HEK293 (cell line): Measurements from ENCODE around the gene AMPD3.
A peak's percentile ranks its signal among the peaks of the same experiment; 100 is the strongest.

ENCODE experiments used
- CTCF ChIA-PET: fragments of 350-600 bp; formaldehyde crosslinking; extraction: SDS; loops from one replicate; lab custom pipeline; 2021; ENCODE audit warnings: antibody characterized with exemption; lab: Yijun Ruan, JAX
- POLR2A ChIA-PET: fragments of 300-600 bp; formaldehyde crosslinking; extraction: SDS; loops from one replicate; lab custom pipeline; 2020; ENCODE audit warnings: antibody characterized with exemption, inconsistent platforms; lab: Yijun Ruan, JAX
- H3K27ac ChIP-seq: fragments of 200-500 bp; sonication (Bioruptor generic); 2 replicates; pipeline ENCODE4 v1.5.1; 2014; ENCODE audit warnings: low read depth, low read length, control low read depth, inconsistent platforms; ENCODE audit errors: extremely low read depth
- H3K36me3 ChIP-seq, 2 experiments: fragments of 200-500 bp in 1 of 2; sonication (Bioruptor generic) in 1 of 2; 1 replicate in 1 of 2; 2 replicates in 1 of 2; pipeline ENCODE4 v1.5.1; 2014 to 2017; ENCODE audit warnings: inconsistent platforms in 2 of 2, low read length in 2 of 2; ENCODE audit not compliant: control insufficient read depth in 2 of 2, insufficient read depth in 1 of 2
- H3K4me1 ChIP-seq: fragments of 200-500 bp; sonication (Bioruptor generic); 2 replicates; pipeline ENCODE4 v1.5.1; 2014; ENCODE audit warnings: mild to moderate bottlenecking, low read length, inconsistent platforms; ENCODE audit not compliant: control insufficient read depth, insufficient read depth
- H3K4me3 ChIP-seq: 2 replicates; pipeline ENCODE4 v1.5.1; 2011; ENCODE audit warnings: low read depth, mild to moderate bottlenecking, control low read depth, low read length, moderate library complexity
- H3K9me3 ChIP-seq: fragments of 200-500 bp; sonication (Bioruptor generic); 2 replicates; pipeline ENCODE4 v1.5.1; 2014; ENCODE audit warnings: low read depth, low read length, inconsistent platforms; ENCODE audit not compliant: control insufficient read depth, insufficient read depth
- BCL11B ChIP-seq: fragments of 450-650 bp; formaldehyde crosslinking; IDR thresholded peaks from 2 replicates; pipeline ENCODE4 v1.5.1; 2016; ENCODE audit warnings: low read depth, missing biosample characterization, missing genetic modification characterization
- HOXA7 ChIP-seq: sonication (generic); formaldehyde crosslinking; IDR thresholded peaks from 2 replicates; pipeline ENCODE4 v1.8.1; 2022; ENCODE audit warnings: missing genetic modification reagents, borderline replicate concordance
- MYNN ChIP-seq: fragments of 450-650 bp; formaldehyde crosslinking; IDR thresholded peaks from 2 replicates; pipeline ENCODE4 v1.5.1; 2016; ENCODE audit warnings: missing biosample characterization, missing genetic modification characterization, borderline replicate concordance
- PRDM4 ChIP-seq: fragments of 450-650 bp; formaldehyde crosslinking; IDR thresholded peaks from 2 replicates; pipeline ENCODE4 v1.5.1; 2017; ENCODE audit warnings: missing biosample characterization, missing genetic modification characterization
- SALL2 ChIP-seq: fragments of 450-650 bp; formaldehyde crosslinking; IDR thresholded peaks from 2 replicates; pipeline ENCODE4 v1.5.0; 2017; ENCODE audit warnings: missing biosample characterization, mild to moderate bottlenecking, missing genetic modification characterization, borderline replicate concordance
- ZBTB7A ChIP-seq: fragments of 450-650 bp; formaldehyde crosslinking; IDR thresholded peaks from 2 replicates; pipeline ENCODE4 v1.5.1; 2016; ENCODE audit warnings: low read depth, missing biosample characterization, missing genetic modification characterization
- ZEB2 ChIP-seq: fragments of 450-650 bp; formaldehyde crosslinking; IDR thresholded peaks from 2 replicates; pipeline ENCODE4 v1.5.1; 2016; ENCODE audit warnings: missing biosample characterization, missing genetic modification characterization
- ZNF133 ChIP-seq: fragments of 450-650 bp; formaldehyde crosslinking; IDR thresholded peaks from 2 replicates; pipeline ENCODE4 v1.5.1; 2016; ENCODE audit warnings: missing biosample characterization, missing genetic modification characterization
- ZNF140 ChIP-seq: fragments of 450-650 bp; formaldehyde crosslinking; IDR thresholded peaks from 2 replicates; pipeline ENCODE4 v1.5.1; 2016; ENCODE audit warnings: missing biosample characterization, missing genetic modification characterization
- ZNF146 ChIP-seq: fragments of 450-650 bp; formaldehyde crosslinking; IDR thresholded peaks from 2 replicates; pipeline ENCODE4 v1.5.1; 2016; ENCODE audit warnings: missing biosample characterization, missing genetic modification characterization
- ZNF175 ChIP-seq: fragments of 450-650 bp; formaldehyde crosslinking; IDR thresholded peaks from 2 replicates; pipeline ENCODE4 v1.5.1; 2016; ENCODE audit warnings: missing biosample characterization, missing genetic modification characterization
- ZNF2 ChIP-seq: fragments of 450-650 bp; formaldehyde crosslinking; IDR thresholded peaks from 2 replicates; pipeline ENCODE4 v1.5.1; 2016; ENCODE audit warnings: missing biosample characterization, missing genetic modification characterization
- ZNF202 ChIP-seq: fragments of 450-650 bp; formaldehyde crosslinking; IDR thresholded peaks from 2 replicates; pipeline ENCODE4 v1.5.1; 2016; ENCODE audit warnings: missing biosample characterization, missing genetic modification characterization, borderline replicate concordance
- ZNF214 ChIP-seq: fragments of 450-650 bp; formaldehyde crosslinking; IDR thresholded peaks from 2 replicates; pipeline ENCODE4 v1.5.1; 2017; ENCODE audit warnings: missing biosample characterization, mild to moderate bottlenecking, missing genetic modification characterization, borderline replicate concordance
- ZNF292 ChIP-seq: fragments of 450-650 bp; formaldehyde crosslinking; IDR thresholded peaks from 2 replicates; pipeline ENCODE4 v1.5.1; 2016; ENCODE audit warnings: low read depth, missing biosample characterization, missing genetic modification characterization, borderline replicate concordance
- ZNF311 ChIP-seq: fragments of 450-650 bp; formaldehyde crosslinking; IDR thresholded peaks from 2 replicates; pipeline ENCODE4 v1.5.1; 2017; ENCODE audit warnings: missing biosample characterization, missing genetic modification characterization, borderline replicate concordance
- ZNF549 ChIP-seq: fragments of 450-650 bp; IDR thresholded peaks from 2 replicates; pipeline ENCODE4 v1.5.1; 2018; ENCODE audit warnings: missing biosample characterization, missing genetic modification characterization, mild to moderate bottlenecking, inconsistent platforms, moderate library complexity
- ZNF558 ChIP-seq: fragments of 450-650 bp; formaldehyde crosslinking; IDR thresholded peaks from 2 replicates; pipeline ENCODE4 v1.5.1; 2016; ENCODE audit warnings: missing biosample characterization, missing genetic modification characterization
- ZNF600 ChIP-seq: fragments of 450-650 bp; formaldehyde crosslinking; IDR thresholded peaks from 2 replicates; pipeline ENCODE4 v1.5.1; 2016; ENCODE audit warnings: missing biosample characterization, missing genetic modification characterization
- ZNF654 ChIP-seq: fragments of 450-650 bp; formaldehyde crosslinking; IDR thresholded peaks from 2 replicates; pipeline ENCODE4 v1.5.1; 2016; ENCODE audit warnings: low read depth, missing biosample characterization, missing genetic modification characterization
- ZNF658 ChIP-seq: fragments of 450-650 bp; formaldehyde crosslinking; IDR thresholded peaks from 2 replicates; pipeline ENCODE4; 2016; ENCODE audit warnings: missing biosample characterization, missing genetic modification characterization
- ZNF830 ChIP-seq: fragments of 450-650 bp; IDR thresholded peaks from 2 replicates; pipeline ENCODE4 v1.5.0; 2018; ENCODE audit warnings: missing biosample characterization, missing genetic modification characterization, low read depth, mild to moderate bottlenecking, moderate library complexity
- TF ChIP-seq, protein P1 (sequence below): fragments of 450-650 bp; formaldehyde crosslinking; optimal IDR thresholded peaks from 2 replicates; pipeline ENCODE3; 2016; ENCODE audit warnings: missing biosample characterization, mild to moderate bottlenecking, missing genetic modification characterization
- TF ChIP-seq, protein P2 (sequence below): fragments of 450-650 bp; formaldehyde crosslinking; IDR thresholded peaks from 2 replicates; pipeline ENCODE4 v1.5.1; 2017; ENCODE audit warnings: missing biosample characterization, missing genetic modification characterization
- TF ChIP-seq, protein P3 (sequence below): fragments of 450-650 bp; formaldehyde crosslinking; IDR thresholded peaks from 2 replicates; pipeline ENCODE4 v1.5.1; 2016; ENCODE audit warnings: missing biosample characterization, missing genetic modification characterization, low read depth
- TF ChIP-seq, protein P4 (sequence below): fragments of 450-650 bp; formaldehyde crosslinking; IDR thresholded peaks from 2 replicates; pipeline ENCODE4 v1.5.1; 2016; ENCODE audit warnings: missing biosample characterization, missing genetic modification characterization

AMPD3 gene

GRCh38 chr11:10540546-10540914 is 85.5 kb downstream of the AMPD3 start:
- no peaks in the 10 kb centered on the region for H3K9me3 ChIP-seq
- no peaks in the 10 kb centered on the region for H3K36me3 ChIP-seq
- POLR2A ChIA-PET = interaction anchor here (0.7 to 2.3 kb wide), 14 partner anchors 8 to 1489 kb away, joined by 3 to 13 read pairs (median 4); partner anchors contain the start of genes ADM, AMPD3, CTR9 and EIF4G2
- CTCF ChIA-PET = interaction anchor here (0.6 to 3.1 kb wide), 23 partner anchors 9 to 230 kb away, joined by 3 to 25 read pairs (median 4); partner anchors contain the start of gene AMPD3
- no peak for TF ChIP-seq ZNF311
- no peak for TF ChIP-seq ZNF549 (tag by site-specific recombination)
- no peak for TF ChIP-seq ZNF146 (tag by site-specific recombination)
- no peak for TF ChIP-seq MYNN (tag by site-specific recombination)
- no peak for TF ChIP-seq ZNF2 (tag by site-specific recombination)
- TF ChIP-seq SALL2 = no peak
- no peak for TF ChIP-seq ZNF654 (tag by site-specific recombination)
- TF ChIP-seq, protein P1, sequence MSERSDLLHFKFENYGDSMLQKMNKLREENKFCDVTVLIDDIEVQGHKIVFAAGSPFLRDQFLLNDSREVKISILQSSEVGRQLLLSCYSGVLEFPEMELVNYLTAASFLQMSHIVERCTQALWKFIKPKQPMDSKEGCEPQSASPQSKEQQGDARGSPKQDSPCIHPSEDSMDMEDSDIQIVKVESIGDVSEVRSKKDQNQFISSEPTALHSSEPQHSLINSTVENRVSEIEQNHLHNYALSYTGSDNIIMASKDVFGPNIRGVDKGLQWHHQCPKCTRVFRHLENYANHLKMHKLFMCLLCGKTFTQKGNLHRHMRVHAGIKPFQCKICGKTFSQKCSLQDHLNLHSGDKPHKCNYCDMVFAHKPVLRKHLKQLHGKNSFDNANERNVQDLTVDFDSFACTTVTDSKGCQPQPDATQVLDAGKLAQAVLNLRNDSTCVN = no peak
- TF ChIP-seq ZNF140 (tag by site-specific recombination) = no peak
- TF ChIP-seq ZEB2 (tag by site-specific recombination) = no peak
- TF ChIP-seq ZNF600 (tag by site-specific recombination) = no peak
- no peak for TF ChIP-seq ZNF658 (tag by site-specific recombination)
- TF ChIP-seq ZNF175 (tag by site-specific recombination) = no peak
- TF ChIP-seq HOXA7 (CRISPR knock-in tag) = no peak
- H3K4me1 ChIP-seq = no peaks in the 10 kb centered on the region
- peak overlapping the region; percentile 85 for H3K4me3 ChIP-seq
- H3K27ac ChIP-seq = no peak overlapping the region; the same call in 1 of the 2 replicates

DNA sequence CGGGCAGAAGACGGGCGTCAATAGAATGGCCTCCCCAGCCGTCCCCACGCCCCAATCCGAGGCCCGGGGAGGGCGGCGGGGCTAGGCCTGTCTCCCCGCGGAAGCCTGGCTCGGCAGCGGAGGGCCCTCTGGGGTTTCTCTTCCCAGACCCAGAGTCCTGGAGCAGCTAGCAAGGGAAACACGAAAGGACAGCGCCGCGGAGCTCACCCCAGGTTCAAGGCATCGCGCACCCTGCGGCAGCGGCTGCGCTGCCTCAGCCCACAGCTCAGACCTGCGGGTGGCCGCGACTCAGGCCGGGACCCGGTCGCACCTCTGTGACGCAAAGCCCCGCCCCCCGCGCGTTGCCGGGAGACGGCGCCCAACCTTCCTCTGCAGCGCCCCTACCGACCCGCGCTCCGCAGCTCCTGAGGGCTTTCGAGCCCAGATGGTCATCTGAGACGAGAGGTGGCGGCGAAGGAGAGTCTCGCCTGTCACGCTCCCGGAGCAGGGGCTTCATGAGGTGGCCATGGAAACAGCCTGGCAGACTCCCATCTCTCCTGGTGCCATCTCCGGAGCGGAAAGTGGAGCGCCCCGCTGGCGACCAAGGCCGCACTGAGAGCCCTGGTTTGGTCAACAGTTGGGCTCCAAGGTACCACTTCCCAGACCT is 86.0 kb downstream of the AMPD3 start, which contains the start of gene RNF141:
Gene RNF141, minus strand, starts transcription at position 273 of the 646 bp plus-strand sequence. CDS start 7,029 bp downstream, outside the sequence.
- Histone ChIP-seq H3K27ac (no peak within 1 kb of the TSS; the same call in 1 of the 2 replicates), H3K9me3 (no peaks in the 10 kb centered on the region), H3K36me3 (no peaks in the 10 kb centered on the region), H3K4me1 (no peaks in the 10 kb centered on the region), H3K4me3 (peak within 1 kb of the TSS; percentile 85)
- POLR2A ChIA-PET = interaction anchor here (0.6 to 2.3 kb wide), 16 partner anchors 8 to 1489 kb away, joined by 3 to 13 read pairs (median 4); partner anchors contain the start of genes ADM, AMPD3, CTR9 and EIF4G2
- CTCF ChIA-PET = interaction anchor here (0.6 to 3.1 kb wide), 35 partner anchors 9 to 230 kb away, joined by 3 to 25 read pairs (median 4); partner anchors contain the start of gene AMPD3
- TF ChIP-seq, protein P2, sequence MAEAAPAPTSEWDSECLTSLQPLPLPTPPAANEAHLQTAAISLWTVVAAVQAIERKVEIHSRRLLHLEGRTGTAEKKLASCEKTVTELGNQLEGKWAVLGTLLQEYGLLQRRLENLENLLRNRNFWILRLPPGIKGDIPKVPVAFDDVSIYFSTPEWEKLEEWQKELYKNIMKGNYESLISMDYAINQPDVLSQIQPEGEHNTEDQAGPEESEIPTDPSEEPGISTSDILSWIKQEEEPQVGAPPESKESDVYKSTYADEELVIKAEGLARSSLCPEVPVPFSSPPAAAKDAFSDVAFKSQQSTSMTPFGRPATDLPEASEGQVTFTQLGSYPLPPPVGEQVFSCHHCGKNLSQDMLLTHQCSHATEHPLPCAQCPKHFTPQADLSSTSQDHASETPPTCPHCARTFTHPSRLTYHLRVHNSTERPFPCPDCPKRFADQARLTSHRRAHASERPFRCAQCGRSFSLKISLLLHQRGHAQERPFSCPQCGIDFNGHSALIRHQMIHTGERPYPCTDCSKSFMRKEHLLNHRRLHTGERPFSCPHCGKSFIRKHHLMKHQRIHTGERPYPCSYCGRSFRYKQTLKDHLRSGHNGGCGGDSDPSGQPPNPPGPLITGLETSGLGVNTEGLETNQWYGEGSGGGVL (tag by site-specific recombination) = no peak
- no peak for TF ChIP-seq ZNF202 (tag by site-specific recombination)
- TF ChIP-seq, protein P3, sequence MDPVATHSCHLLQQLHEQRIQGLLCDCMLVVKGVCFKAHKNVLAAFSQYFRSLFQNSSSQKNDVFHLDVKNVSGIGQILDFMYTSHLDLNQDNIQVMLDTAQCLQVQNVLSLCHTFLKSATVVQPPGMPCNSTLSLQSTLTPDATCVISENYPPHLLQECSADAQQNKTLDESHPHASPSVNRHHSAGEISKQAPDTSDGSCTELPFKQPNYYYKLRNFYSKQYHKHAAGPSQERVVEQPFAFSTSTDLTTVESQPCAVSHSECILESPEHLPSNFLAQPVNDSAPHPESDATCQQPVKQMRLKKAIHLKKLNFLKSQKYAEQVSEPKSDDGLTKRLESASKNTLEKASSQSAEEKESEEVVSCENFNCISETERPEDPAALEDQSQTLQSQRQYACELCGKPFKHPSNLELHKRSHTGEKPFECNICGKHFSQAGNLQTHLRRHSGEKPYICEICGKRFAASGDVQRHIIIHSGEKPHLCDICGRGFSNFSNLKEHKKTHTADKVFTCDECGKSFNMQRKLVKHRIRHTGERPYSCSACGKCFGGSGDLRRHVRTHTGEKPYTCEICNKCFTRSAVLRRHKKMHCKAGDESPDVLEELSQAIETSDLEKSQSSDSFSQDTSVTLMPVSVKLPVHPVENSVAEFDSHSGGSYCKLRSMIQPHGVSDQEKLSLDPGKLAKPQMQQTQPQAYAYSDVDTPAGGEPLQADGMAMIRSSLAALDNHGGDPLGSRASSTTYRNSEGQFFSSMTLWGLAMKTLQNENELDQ = no peak
- no peak for TF ChIP-seq ZBTB7A
- TF ChIP-seq ZNF558 (tag by site-specific recombination) = no peak
- TF ChIP-seq BCL11B = no peak
- no peak for TF ChIP-seq ZNF133 (tag by site-specific recombination)
- no peak for TF ChIP-seq ZNF175 (tag by site-specific recombination)
- no peak for TF ChIP-seq ZNF830 (tag by site-specific recombination)
- TF ChIP-seq ZNF214 (tag by site-specific recombination) = no peak
- TF ChIP-seq, protein P4, sequence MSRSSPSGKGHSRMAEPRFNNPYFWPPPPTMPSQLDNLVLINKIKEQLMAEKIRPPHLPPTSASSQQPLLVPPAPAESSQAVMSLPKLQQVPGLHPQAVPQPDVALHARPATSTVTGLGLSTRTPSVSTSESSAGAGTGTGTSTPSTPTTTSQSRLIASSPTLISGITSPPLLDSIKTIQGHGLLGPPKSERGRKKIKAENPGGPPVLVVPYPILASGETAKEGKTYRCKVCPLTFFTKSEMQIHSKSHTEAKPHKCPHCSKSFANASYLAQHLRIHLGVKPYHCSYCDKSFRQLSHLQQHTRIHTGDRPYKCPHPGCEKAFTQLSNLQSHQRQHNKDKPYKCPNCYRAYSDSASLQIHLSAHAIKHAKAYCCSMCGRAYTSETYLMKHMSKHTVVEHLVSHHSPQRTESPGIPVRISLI (tag by site-specific recombination) = no peak
- no peak; the same call in 1 of the 2 replicates for TF ChIP-seq PRDM4 (tag by site-specific recombination)
- no peak for TF ChIP-seq ZNF292 (tag by site-specific recombination)
